HG02571 (cell line): Measurements from ENCODE around the gene EN1.

Experiments
- ATAC-seq: cut with Tn5 transposase; IDR thresholded peaks from one replicate; pipeline ENCODE4 v1.9.1; 2021; ENCODE audit warnings: mild to moderate bottlenecking, moderate library complexity; ENCODE audit not compliant: unreplicated experiment

The EN1 gene

DNA sequence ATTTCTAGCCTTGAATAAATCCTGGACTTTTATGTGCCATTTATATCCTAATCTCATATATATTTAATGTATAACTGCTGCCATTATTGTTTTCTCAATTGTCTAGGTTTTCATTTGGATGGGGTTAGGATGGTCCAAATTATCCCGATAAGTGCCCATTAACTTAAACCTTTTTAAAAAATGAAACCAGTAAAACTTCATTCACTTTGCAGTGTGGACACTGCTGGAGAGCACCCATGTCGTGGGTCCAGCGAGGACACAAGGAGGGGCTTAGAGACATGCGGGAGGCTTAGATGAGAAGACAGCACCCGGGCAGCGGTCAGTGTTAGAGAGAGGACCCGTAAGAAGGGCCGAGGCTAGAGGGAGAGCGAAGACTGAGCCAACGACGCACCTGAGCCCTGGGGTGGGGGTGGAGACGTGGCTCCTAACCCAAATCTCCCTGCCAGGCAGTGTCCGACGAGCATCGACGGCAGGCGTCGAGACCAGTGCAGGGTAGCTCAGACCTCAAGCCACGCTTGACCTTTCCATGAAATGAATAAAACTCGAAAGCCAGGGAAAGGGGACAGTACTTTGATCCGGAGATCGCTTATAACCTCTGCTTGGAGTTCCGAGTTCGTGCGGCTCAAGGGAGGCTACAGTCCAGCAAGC is 9.0 kb upstream of the EN1 start:
- ATAC-seq = no peak

DNA sequence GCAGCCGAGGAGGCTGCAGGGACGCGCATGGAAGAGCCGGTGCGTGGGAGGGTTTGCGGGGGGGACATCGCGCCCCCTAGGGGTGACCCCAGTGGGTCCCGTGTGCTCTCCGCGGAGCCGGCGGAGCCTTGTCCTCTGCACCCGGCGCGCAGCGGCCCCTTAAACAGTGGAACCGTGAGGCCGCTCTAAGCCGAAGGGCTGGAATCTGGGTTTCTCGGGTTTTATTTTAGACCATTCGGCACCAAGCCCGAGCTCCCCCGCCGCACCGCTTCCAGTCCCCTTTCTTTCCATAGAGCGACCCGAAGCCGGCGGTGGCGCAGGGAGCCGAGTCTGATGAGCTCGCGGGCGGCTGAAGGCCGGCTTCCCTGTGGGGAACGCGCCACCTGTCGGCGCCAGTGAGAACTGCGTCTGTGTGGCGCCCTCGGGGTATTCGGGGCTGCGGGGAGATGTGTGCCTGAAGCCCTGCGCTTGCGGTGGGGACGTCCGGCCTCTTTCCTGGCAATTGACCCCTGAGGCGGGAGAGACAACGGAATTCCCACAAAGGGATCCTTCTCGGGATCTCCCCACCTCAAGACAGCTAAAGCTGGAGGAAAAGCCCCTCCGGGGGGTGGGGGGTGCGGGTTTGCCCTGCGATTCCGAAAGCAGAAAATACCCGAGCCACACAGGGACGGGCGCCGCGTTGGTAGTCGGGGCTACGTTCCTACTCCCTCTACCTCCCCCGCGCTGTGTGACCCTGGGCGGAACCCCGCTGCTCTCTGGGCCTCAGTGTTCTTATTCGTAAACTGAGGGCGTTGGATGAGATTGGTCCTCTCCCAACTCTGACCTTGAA is 8.2 kb upstream of the EN1 start:
- peak; percentile 84 for ATAC-seq

DNA sequence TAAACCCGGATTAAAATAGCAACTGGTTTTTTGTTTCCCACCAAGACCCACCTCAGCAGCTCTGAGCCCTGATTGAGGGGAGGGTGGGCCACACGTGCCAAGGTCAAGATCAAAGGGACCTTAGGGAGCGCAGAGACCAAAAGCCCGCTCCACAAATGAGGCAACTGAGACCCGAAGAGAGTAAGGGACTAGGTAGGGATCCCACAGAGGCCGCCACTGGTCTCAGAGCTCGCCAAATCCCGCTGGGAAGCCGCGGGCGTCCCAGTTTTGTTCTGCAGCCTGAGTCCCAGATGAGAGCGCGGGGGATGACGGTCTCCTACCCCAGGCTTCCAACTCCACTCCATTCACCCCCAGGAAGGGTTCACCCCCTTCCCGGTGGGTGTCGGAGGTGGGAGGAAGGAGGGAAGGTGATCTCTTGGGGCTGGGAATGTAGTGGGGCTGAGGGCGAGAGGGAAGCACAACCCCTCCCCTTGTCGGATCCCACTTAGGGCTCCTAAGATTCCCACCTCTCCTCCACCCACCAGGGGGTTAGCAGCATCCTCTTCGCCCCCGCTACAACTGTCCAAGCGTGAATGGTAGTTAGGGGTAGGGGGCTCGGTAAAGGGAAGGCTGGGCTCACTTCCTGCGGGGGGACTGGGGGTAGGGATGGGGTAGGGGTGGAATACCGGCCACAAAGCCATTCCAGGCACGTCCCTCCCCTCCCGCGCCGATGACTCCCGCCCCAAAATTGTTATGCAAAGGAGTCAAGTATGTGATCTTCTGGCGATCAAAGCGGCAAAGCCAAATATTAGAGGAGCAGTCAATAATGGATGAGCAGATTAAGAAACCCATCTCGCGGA is 7.3 kb upstream of the EN1 start:
- no peak for ATAC-seq

DNA sequence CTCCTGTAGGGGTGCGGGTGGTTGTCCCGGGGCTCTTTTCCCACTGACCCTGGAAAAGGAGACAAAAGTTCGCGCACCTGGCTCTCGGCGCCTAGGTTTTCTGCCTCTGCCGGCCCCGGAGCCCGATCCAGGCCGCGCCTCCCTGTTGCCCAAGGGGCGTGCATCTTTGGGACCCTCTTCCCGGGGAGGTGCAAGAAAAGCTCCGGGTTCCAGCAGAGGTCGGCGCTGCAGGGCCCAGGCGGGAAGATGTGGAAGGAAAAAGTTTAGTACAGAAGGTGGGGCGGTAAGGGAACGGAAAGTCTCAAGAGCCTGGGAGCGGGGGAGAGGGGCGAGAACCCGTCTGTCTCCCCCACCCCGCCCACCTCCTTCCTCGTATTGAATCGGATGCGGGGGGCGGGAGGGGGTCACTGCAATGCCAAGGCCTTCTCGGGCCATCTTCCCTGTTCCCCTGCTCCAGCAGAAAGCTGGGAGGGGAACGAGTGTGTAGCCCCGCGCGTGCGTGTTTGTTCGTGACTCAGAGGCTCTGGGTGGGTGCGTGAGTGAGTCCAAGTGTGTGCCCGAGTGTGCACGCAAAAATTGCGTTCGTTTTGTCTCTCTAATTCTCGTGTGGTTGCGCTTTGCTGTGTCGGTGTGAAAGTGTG is 6.3 kb upstream of the EN1 start:
- ATAC-seq = no peak

DNA sequence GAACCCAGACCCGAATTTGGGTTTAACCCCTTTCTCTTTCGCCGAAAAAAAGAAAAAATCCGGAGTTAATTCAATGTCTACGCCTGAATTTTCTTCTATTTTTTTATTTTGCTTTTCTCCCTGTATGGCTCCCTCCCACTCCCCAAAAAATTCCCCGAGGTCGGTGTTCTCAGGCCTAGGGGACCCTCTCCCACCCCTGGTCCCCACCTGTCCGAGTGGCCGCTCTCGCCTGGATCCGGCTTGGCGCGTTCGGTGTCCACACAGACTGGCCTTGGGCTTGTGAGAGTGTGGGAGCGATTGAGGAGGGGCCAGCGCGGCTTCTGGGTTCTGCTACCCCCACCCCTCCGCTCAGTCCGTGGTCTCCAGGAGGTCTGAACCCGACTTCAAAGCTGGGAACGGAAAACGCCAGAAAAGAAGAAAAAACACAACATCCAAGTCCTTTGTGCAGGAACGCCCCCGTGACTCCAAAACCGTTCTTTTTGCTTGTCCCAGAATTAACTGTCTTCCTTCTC is 5.7 kb upstream of the EN1 start:
- ATAC-seq = no peak

DNA sequence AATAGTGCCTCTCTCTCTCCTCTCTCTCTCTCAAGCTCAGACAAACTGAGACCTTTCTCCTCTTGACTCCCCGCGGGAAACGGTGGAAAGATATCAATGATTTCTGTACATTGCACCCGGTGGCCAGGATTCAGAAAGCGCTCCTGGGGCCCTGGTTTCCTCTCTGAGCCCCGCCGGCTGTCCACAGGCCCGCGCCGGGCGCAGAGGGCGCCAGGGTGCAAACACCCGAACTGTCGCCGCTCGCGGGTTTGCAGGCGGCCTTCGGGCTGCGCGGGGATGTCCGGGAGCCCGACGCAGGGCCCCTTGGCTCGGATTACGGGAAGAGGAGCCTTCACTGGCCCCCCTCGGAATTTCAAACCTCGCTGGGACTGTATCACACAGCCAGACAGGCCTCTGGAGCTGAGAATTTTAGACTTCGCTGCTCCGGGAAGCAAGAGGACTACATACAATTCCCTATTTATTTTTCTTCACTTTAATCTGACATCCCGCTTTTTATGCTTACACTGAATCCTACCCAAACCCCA is 5.2 kb upstream of the EN1 start:
- no peak for ATAC-seq

DNA sequence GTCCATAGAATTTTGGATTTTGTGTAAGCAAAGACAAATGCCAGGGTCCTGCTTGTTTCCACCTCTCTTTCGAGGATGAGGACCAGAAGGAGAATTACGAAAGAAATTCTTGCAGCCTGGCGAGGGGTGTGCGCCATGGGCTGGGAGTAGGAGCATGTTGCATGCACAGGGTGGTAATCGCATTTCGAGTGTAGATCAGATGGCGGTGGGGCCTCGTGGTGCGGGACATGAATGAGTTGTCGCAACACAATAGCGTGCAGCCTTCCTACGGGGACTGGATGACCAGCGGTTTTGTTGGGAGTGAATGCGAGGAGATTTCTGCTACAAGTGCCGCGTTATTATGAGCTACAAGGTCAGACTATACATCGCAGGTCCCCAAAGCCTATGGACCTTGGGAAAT is 4.2 kb upstream of the EN1 start:
- ATAC-seq = no peak

DNA sequence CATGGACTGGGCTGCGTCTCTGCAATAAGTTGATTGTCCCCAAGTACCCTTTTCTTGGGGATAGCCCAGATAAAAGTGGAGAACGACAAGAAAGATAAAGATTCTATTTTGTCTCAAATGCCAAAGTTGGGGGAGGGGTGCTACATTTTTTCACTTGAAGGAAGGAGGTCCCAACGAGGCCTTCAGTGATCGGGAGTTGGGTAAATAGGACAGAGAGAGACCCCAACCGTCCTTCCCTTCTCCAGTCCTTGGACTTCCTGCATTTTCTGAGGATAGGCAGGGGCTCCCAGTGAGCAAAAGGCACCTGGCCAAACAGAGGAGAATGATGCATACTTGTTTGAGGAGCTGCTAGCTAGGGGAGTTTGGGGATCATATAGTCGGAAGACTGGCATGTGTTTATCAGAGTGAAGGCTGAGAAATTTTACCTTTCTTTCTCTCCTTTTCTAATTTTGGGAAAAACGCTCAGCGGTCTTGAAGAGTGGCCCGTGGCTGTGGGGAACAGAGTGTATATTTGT is 3.5 kb upstream of the EN1 start:
- no peak for ATAC-seq

DNA sequence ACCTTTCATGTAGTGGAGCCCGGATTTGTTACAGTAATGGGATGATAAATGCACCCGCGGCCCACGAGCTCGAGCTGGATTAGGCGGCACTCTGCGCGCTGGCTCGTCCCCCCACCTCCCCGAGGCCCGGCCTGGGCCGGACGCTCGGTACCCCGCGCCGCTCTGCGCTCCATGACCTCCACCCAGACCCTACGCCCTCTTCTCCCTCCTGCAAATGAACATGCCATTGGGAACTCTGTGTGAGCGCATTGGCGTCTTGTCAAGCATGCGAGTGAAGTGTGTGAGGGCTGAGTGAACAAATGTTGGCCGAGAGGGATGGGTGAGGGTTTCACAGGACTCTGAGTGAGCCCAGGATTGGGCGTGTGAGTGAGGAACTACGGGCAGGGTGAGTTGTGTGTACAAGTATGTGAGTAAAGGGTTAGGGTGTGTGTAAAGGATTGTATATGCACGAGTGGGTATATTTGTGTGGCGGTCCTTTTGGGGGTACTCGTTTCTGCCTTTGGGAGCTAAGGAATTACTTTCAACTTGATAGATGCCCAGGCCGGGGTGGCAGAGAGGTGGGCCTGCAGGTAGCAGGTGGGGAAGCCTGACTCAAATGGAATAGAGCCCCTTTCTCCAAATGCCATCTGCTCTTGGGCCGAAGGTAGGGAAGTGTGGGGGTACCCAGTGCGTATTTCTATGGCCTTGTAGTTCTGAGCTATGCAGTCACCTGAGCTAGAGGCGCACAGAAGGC is 2.9 kb upstream of the EN1 start:
- ATAC-seq = no peak

DNA sequence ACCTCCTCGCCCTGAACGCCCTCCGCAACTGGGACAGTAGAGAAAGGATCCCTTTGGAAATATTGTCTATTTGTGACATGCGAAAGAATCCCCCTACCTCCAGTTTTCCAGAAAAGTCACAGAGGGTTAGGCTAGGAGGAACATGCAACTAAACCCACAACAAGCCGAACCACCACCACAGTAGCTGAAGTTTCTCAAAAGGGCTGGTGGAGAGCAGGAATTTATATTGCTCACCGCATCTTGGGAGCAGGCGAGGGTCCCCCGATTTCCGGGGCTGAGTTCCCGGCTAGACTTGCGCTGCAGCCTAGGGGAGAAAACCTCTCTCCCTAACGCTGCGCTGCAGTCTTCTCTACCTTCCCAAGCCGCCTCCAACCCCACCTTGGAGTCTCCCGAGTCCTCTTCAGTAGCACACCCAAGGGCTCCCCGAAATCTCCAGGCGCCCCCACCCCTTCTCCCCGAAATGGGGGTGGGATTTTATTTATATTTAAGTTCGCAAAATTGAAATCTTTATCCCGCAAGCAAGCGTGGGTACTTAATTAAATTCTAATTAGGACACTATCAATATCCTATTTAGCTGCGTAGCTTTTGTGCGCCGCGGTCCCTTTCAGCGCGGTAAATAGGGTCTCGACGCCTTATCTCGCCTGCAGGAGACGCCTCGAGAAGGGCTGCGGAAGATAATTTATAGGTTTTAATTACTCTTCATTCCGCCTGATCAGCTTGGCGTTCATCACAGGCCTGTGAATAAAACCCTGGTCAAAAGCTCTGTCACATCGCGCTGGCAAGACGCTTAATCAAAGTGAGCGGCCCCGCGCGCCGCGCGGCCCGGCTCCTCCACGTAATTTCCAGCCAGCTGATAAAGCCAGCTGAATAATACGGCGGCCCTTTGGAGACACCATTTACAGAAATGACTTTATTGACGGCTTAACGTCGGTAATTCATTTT is 2.0 kb upstream of the EN1 start:
- no peak for ATAC-seq

DNA sequence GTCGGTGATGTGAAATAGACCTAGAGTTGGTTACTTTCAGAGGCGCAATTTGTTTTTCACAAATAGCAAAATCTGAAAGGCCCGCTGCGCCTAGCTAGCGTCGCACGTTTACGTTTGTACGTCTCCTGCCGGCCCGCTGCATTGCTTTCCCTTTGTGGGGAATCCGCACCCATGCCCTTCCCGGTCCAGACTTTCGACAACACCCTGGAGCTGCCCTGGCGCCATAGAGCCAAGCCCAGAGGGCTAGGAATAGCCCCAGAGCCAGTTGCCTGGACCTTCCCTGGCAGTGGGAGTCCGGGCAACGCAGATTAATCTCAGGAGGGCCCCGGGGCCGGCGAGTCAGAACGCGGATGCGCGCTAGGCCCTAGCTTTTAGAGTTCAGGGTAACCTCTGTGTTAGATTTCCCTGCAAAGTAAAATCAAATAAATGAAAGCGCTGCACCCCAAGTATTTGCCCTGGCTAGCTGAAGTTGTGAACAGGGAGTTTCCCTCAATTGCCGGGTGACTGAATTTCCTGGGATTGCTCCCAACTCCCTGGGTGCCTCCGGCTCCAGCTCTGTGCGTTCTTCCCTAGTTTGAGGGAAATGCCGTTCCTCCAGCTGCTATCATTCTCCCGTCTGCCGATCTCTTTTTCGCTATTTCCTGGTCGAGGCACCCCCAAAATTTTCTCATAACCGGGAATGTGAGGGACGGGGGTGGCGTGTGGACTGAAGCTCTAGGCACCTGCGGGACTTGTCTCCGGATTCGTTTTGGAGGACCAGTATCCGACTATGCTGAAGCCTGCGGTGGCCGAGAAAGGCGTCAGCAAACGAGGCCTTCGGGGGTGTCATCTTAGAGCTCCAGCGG is 1.2 kb upstream of the EN1 start:
- ATAC-seq = no peak

DNA sequence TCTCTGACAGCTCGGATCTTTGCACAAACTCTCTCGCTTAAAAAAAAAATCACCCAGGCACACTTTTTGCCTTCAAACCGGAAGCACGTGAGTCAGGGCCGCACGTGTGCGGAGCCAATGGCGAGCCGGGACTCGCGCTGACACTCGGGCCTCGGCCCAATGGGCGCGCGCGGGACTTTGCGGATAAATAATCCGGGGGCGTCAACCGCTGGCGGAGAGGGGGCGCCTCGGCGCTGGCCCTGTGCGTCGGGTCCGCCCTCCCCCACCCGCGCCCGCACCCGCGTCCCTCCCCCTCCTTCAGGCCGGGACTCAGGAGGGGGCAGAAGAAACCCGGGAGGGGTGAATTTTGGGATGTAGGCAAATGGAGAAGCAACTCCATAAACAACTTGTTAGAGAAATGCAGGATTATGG is 319 bp upstream of the EN1 start:
- ATAC-seq = no peak

DNA sequence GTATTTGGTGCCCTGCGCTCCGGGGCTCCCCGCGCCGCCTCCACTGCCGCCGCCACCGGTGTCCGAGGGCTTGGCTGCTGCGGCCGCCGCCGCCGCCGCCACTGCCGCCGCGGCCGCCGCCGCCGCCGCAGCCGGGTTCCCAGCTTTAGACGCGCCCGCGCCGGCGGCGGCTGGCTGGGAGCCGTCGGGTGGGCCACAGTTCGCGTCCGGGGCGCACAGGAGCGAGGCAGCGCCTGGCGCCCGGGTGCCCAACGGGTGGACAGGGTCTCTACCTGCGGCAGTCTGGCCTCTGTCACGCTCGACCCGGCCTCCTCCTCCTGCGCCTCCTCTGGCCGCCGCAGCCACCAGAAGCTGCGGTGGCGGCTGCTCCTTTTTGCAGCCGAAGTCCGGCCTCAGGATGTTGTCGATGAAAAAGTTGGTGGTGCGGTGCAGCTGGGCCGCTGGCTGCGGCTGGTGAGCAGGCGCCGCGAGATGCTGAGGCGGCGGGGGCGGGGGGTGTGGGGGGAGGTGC is 951 bp downstream of the EN1 start:
- ATAC-seq = no peak

DNA sequence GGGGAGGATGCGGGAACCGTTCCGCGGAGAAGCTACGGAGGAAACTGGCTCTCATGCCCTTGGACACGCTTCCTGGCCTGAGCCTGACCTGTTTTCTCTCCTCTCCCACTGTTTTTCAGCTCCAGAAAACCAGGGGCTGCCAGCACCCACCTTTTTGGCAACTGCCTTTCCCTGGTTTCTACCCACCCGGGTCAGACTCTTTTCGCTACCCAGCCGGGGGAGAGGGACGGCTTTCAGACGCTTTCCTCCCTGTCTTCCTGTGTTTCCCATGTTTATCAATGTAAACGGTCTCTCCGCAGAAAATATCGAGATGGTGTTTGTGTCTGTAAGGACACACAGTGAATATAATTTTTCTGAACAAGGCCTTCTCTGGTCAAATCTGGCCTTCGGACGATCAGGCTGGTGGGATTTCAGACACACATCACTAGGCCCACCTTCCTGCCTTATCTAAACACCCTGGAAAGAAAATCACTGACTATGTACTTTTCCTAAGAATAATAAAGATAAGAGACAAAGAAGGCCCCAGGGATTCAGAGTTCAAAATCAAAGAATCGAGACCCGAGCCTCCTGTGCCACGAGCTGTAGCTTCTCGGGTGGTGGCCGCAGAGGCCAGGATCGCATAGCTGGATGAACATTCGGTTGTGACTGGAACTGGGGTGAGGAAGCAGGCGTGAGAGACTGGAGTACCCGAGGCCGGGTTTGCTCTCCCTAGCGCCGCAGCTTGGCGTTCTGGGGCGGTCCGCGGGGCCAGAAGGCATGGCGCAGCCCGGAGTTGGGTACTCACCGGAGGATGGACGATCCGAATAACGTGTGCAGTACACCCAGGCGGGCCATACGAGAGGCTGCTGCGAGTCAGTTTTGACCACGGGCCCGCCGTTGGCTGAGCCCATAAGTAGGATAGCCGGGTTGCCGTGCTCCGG is 1.7 kb downstream of the EN1 start:
- no peak for ATAC-seq

DNA sequence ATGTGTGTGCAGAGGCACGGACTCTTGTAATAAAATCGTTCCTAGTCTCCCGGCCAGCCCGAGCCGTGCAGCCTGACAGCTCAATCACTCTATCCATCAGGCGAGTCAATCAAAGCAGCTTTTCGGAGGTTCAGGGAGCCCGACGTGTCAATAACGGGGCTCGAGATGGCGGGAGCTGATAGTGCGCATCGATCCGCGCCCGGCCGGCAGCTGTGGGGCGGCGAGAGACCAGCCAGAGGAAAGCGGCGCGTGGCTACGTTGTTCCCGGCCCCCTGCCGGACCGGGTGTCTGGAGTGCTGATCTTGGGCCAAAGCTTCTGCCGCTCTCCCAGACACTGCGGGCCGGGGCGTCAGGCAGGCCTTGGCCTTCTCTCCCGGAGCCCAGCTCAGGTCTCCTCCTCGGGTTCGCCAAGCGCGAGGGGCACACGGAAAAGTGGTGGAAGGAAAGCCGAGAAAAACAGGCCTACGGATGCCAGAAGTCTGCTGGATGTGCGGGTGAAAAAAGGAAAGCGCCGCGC is 2.4 kb downstream of the EN1 start:
- no peak for ATAC-seq

DNA sequence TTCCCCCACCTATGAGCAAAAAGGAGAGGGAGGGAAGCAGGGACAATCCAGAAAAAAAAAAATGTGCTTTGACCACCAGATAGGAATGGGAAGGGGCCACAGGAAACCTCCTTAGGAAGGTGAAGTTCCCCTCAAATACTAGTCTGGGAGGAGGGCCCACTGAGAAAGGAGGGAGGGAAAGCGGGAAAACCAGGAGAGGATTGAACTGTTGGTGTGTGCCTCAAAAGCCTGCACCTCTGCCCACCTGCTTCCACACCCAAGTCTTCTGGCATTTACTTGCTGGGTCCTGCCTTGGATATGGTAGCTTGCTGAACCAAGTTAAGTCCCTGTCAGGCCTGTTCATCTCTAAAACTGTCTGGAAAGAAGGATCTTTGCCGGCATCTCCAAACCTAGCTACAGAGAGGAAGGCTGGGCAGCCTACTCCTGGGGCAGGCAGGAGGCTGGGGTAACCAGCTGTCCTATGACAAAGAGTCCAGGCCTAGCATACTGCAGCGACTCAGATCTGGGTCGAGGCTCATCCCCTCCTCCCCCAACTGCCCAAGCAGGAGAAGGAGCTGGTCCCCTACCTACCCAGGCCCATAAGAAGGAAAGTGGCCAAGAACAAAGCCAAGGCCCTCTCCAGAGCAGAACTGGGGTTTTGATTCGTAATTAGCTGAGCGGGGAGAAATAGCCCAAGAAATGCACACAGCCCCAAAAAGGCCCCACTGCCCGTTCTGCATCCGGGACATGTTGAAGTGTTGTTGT is 3.0 kb downstream of the EN1 start:
- ATAC-seq = no peak
